Mesodermal cell (in vitro differentiated cells): ENCODE data around the gene CRYGN.

Source experiments
- H3K27ac ChIP-seq: 2 replicates; pipeline ENCODE4 v1.7.0; 2013; ENCODE audit warnings: mild to moderate bottlenecking, low read depth, low read length, moderate library complexity; ENCODE audit not compliant: severe bottlenecking
- H3K36me3 ChIP-seq: 2 replicates; pipeline ENCODE4 v1.7.1; 2013; ENCODE audit warnings: mild to moderate bottlenecking, low read length, moderate library complexity; ENCODE audit not compliant: control insufficient read depth, insufficient read depth
- H3K4me1 ChIP-seq: one replicate; pipeline ENCODE4 v1.7.1; 2013; ENCODE audit warnings: mild to moderate bottlenecking, low read length; ENCODE audit not compliant: insufficient read depth, control insufficient read depth, poor library complexity, severe bottlenecking
- H3K4me3 ChIP-seq: 2 replicates; pipeline ENCODE4 v1.7.0; 2013; ENCODE audit warnings: low read length, control low read depth, mild to moderate bottlenecking; ENCODE audit not compliant: insufficient read depth, poor library complexity, severe bottlenecking; ENCODE audit errors: extremely low read depth
- H3K9me3 ChIP-seq: 2 replicates; pipeline ENCODE4 v1.7.1; 2013; ENCODE audit warnings: mild to moderate bottlenecking, low read length, moderate library complexity; ENCODE audit not compliant: control insufficient read depth
- WGBS, 2 experiments: methylation state at CpG; one replicate each; pipeline ENCODE4 v1.1.5; 2013; ENCODE audit warnings: missing lambda C conversion rate in 2 of 2; ENCODE audit not compliant: insufficient coverage in 2 of 2; 5-methylcytosine and 5-hydroxymethylcytosine counted together

The CRYGN gene

GRCh38 chr7:151394076-151395035, 45.6 kb downstream of the CRYGN start:
- 92 to 95% methylated on average over 30 to 33 of the region's 35 CpGs for WGBS, 2 experiments
- Histone ChIP-seq H3K4me3 (no peak overlapping the region), H3K36me3 (peaks cover 10% of the 10 kb centered on the region), H3K9me3 (no peaks in the 10 kb centered on the region), H3K27ac (no peak overlapping the region), H3K4me1 (peaks cover 17% of the 10 kb centered on the region)

- 88 to 95% methylated on average over 24 to 28 of the region's 31 CpGs for WGBS, 2 experiments
- Histone ChIP-seq H3K4me3 (no peak overlapping the region), H3K36me3 (peaks cover 13% of the 10 kb centered on the region), H3K4me1 (peaks cover 15% of the 10 kb centered on the region), H3K27ac (no peak overlapping the region), H3K9me3 (no peaks in the 10 kb centered on the region)
Observed at GRCh38 chr7:151393031-151393977, 46.6 kb downstream of the CRYGN start.

- Histone ChIP-seq H3K36me3 (peaks cover 8% of the 10 kb centered on the region), H3K4me1 (peaks cover 15% of the 10 kb centered on the region), H3K4me3 (no peak overlapping the region), H3K9me3 (no peaks in the 10 kb centered on the region), H3K27ac (no peak overlapping the region)
- 92 to 96% methylated on average over 3 to 12 of the region's 13 CpGs for WGBS, 2 experiments
Observed at GRCh38 chr7:151392426-151392825, 47.5 kb downstream of the CRYGN start.

- 94 to 98% methylated on average over 4 to 7 of the region's 8 CpGs for WGBS, 2 experiments
- peaks cover 15% of the 10 kb centered on the region for H3K4me1 ChIP-seq
Observed at GRCh38 chr7:151392002-151392401, 47.9 kb downstream of the CRYGN start.

GRCh38 chr7:151391358-151391730, 48.6 kb downstream of the CRYGN start:
- peaks cover 8% of the 10 kb centered on the region for H3K36me3 ChIP-seq
- no peak overlapping the region for H3K4me3 ChIP-seq
- WGBS, 2 experiments: 95 to 98% methylated on average over 8 of the region's 9 CpGs
- no peak overlapping the region for H3K27ac ChIP-seq
- peaks cover 15% of the 10 kb centered on the region for H3K4me1 ChIP-seq
- no peaks in the 10 kb centered on the region for H3K9me3 ChIP-seq

More at GRCh38 chr7:151392002-151392401, 47.9 kb downstream of the CRYGN start:
- Histone ChIP-seq H3K4me3 (no peak overlapping the region), H3K27ac (no peak overlapping the region), H3K36me3 (peaks cover 8% of the 10 kb centered on the region), H3K9me3 (no peaks in the 10 kb centered on the region)

- H3K36me3 ChIP-seq: peaks cover 8% of the 10 kb centered on the region
- H3K27ac ChIP-seq: no peak overlapping the region
- no peaks in the 10 kb centered on the region for H3K9me3 ChIP-seq
- 90% methylated on average over 19 to 22 of the region's 25 CpGs for WGBS, 2 experiments
- H3K4me3 ChIP-seq: no peak overlapping the region
- peaks cover 15% of the 10 kb centered on the region for H3K4me1 ChIP-seq
Observed at GRCh38 chr7:151390598-151391357, 49.2 kb downstream of the CRYGN start.

GRCh38 chr7:151389768-151390597, 50.0 kb downstream of the CRYGN start:
- H3K9me3 ChIP-seq: no peaks in the 10 kb centered on the region
- H3K4me3 ChIP-seq: no peak overlapping the region
- H3K36me3 ChIP-seq: peaks cover 7% of the 10 kb centered on the region
- peaks cover 12% of the 10 kb centered on the region for H3K4me1 ChIP-seq
- no peak overlapping the region for H3K27ac ChIP-seq
- 93 to 96% methylated on average over 16 to 21 of the region's 24 CpGs for WGBS, 2 experiments

- 95 to 96% methylated on average over 13 to 14 of the region's 21 CpGs for WGBS, 2 experiments
- no peak overlapping the region for H3K4me3 ChIP-seq
- H3K27ac ChIP-seq: no peak overlapping the region
- peaks cover 8% of the 10 kb centered on the region for H3K4me1 ChIP-seq
- peaks cover 2% of the 10 kb centered on the region for H3K36me3 ChIP-seq
- H3K9me3 ChIP-seq: no peaks in the 10 kb centered on the region
Observed at GRCh38 chr7:151389096-151389767, 50.7 kb downstream of the CRYGN start.

GRCh38 chr7:151388430-151388829, 51.5 kb downstream of the CRYGN start:
- Histone ChIP-seq H3K36me3 (peaks cover 2% of the 10 kb centered on the region), H3K27ac (no peak overlapping the region), H3K9me3 (no peaks in the 10 kb centered on the region), H3K4me1 (peaks cover 3% of the 10 kb centered on the region), H3K4me3 (no peak overlapping the region)
- WGBS, 2 experiments: 76 to 87% methylated on average over 5 to 7 of the region's 10 CpGs
